Left renal pelvis (tissue), 4 donors: ENCODE results near the gene SHISA8. TPM values are rescaled to one million over a fixed set of nuclear protein-coding genes. Genes with fewer than 3 reads are reported as not detected.
"Not testable (repeated sequence)": the region's sequence is repeated elsewhere in the genome, so short reads cannot be mapped to it uniquely, and the experiment has no call there.

ENCODE experiments used
- DNase-seq, 4 donors: peaks; one replicate each; pipeline ENCODE4 v3.0.0-alpha.2; 2013; ENCODE audit warnings: low read depth in 4 of 4, low spot score in 3 of 4
- polyA plus RNA-seq, 4 donors: library from polyadenylated mRNA; unstranded; fragments of 120-200 nt; gene quantifications; one replicate each; pipeline ENCODE4 v1.2.1, GENCODE V29; 2013; ENCODE audit not compliant: insufficient read length in 4 of 4

SHISA8 gene
- polyA plus RNA-seq: 1 to 10 TPM in 1 of 4 donors, under 1 TPM in 3; 0.22 to 1.7 (median 0.46) TPM

DNA sequence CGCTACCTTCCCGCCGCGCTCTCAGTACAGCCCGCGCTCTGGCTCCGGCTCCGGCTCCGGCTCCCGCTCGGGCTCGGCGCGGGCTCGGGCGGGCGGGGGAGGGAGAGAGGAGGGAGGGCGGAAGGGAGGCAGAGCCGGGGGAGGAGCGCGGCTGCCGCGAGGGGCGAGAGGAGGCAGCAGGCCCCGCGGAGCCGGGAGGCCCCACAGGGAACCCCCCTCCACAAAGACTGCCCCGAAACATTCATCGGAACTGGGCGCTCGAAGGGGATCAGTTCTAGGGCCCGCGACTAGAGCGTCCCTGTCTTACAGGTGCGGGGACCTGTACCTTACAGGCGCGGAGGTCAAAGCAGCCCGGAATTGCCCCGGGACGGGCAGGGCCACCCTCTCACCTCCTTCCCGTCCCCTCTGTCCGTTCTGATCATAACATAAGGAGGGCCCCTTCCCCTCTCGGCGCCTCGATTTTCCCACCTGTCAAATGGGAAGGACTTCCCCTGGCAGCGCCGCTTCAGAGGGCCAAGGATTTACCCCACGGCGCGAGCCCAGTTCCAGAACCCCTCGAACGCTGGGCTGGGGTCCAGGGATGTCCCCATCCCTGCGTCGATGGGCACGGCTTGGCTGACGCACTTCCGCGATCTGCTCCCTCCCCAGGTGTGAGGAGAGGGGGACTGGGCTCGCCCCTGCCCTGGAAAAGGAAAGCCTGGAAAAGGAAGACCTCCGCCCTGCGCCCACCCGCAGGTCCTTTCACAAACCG, at the start of gene SHISA8:
SHISA8 (minus strand) TSS at position 40 of the 751 bp plus-strand sequence. CDS start 407 bp downstream, outside the sequence.
- peak in 1 of 4 donors; percentile 42 for DNase-seq

- DNase-seq: no peak
Measured at GRCh38 chr22:41964112-41964491, 49.2 kb upstream of the SHISA8 start.

- no peak for DNase-seq
Measured at GRCh38 chr22:41963453-41964111, 48.7 kb upstream of the SHISA8 start.

DNA sequence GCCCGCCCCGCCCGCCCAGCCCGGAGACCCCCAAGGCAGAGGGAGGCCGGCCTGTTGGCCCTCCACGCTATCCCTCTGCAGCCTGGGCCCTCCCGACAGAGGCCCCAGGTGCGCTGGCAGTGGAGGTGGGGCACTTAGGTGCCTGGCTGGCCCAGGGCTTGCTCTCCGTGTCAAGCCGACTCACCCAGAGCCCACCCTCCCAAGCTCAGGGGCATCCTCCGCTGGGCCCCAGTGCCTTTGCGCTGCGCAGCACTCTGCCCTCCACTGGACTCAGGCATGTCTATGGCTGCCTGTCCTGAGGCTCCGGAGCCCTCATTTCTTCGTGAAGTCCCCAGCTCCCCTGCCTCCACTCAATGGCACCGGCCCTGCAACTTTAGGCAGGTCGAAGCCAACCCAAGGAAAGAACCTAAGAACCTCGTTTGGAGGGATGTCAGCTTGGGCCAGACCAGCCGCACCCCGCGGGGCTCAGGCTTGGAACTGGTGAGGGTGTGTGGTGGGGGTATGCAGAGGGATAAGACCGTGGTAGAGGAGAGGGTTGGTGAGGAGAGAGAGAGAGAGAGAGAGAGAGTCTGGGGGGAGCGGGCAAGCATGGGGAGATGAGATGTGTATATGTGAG, 43.2 kb upstream of the SHISA8 start:
- DNase-seq: no peak

- DNase-seq: no peak
Measured at GRCh38 chr22:41952713-41953112, 37.8 kb upstream of the SHISA8 start.

GRCh38 chr22:41951898-41952474, 37.1 kb upstream of the SHISA8 start, which contains the start of gene SMIM45:
Gene SMIM45, plus strand, starts transcription at chr22:41952150.
- DNase-seq: no peak

- no peak for DNase-seq
Measured at GRCh38 chr22:41949297-41949965, 34.6 kb upstream of the SHISA8 start.

GRCh38 chr22:41948928-41949296, 34.0 kb upstream of the SHISA8 start:
- not testable (repeated sequence) for DNase-seq

GRCh38 chr22:41948142-41948541, 33.3 kb upstream of the SHISA8 start:
- no peak for DNase-seq

DNA sequence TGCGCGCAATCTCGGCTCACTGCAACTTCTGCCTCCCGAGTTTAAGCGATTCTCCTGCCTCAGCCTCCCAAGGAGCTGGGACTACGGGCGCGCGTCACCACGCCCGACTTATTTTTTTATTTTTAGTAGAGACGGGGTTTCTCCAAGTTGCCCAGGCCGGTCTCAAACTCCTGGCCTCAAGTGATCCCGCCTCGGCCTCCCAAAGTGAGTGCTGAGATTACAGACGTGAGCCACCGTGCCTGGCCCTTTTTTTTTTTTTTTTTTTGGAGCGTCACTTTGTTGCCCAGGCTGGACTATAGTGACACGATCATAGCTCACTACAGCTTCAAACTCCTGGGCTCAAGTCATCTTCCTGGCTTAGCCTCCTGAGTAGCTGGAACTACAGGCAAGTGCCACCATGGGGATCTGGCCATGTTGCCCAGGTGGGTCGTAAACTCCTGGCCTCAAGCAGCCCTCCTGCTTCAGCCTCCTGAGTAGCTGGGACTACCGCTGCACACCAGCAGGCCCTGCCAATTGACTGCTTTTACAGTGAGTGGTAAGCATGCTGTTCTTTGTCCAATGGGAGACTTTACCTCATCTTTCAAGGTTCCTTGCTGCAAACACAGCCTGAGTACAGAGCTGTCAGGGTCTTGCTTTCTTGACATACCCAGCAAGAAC, 32.7 kb upstream of the SHISA8 start:
- no peak for DNase-seq

DNA sequence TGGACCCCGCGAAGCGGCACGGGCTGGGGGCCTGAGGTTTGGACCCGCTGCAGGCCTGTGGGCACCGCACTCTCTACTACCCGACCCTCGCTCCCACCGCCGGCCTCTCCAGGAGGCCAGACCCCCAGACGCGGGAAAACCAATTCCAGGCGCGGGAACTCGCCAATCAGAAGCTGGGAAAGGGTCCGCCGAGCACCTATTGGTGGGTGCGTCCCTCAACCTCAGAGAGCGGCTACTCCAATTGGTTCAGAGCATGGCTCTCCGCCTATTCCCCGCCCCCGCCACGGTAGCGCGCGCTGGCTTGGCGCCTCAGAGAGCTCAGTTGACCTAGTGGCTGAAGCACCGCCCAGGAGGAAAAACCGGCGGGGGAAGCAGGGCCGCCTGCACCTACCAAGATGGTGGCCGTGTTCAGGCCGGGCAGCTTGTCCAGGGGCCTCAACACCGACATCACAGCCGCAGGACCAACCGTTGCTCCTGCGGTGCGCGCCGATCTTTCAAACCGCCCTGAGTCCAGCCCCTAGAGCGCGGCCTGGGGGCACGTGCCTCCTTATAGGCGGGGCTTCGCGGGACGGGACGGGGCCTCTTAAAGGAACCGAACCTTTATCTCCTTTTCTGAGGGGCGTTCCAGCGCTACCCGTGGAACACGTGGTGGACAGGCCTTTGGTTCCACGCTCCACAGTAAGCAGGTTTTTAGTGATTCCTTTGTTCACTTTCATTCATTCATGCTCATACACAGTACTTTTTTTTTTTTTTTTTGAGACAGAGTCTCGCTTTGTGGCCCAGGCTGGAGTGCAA, 32.0 kb upstream of the SHISA8 start, which contains the start of gene CENPM:
CENPM (minus strand) TSS at position 524 of the 795 bp plus-strand sequence; CDS start at position 448, 76 bp downstream.
- peak; percentile 85 to 90 (median 88) for DNase-seq

- DNase-seq: no peak
Measured at GRCh38 chr22:41943661-41944209, 28.9 kb upstream of the SHISA8 start.

GRCh38 chr22:41940832-41941765, 26.2 kb upstream of the SHISA8 start:
- DNase-seq: peak in 2 of 4 donors; percentile 52 to 54

DNA sequence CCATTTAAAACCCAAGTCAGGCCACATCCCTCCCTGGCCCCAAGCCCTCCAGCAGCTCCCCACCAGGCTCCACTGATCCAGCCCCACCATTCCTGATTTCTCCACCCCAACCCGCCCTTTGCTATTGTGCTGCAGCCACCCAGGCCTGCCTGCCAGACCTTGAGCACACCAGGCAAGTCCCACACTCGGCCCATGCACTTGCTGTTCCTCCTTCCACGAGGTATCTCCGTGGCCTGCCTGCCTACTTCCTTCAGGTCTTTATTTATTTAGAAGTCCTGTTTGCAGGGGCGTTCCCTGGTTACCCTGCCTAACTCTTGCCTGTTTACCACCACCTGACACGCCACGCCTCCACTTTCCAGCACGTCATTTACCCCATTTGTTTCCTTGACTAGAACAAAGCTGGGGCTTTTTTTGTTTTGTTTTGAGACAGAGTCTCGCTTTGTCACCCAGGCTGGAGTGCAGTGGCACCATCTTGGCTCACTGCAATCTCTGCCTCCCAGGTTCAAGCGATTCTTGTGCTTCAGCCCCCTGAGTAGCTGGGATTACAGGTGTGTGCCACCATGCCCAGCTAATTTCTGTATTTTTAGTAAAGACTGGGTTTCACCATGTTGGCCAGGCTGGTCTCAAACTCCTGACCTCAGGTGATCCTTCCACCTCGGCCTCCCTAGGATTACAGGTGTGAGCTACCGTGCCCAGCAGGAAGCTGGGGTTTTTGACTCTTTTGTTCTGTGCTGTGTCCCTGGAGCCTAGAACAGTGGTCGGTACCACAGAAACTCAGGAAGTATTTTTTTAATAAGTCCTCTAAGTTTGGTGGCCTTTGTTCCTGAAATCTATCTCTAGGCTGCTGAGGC, 25.3 kb upstream of the SHISA8 start:
- DNase-seq: no peak

DNA sequence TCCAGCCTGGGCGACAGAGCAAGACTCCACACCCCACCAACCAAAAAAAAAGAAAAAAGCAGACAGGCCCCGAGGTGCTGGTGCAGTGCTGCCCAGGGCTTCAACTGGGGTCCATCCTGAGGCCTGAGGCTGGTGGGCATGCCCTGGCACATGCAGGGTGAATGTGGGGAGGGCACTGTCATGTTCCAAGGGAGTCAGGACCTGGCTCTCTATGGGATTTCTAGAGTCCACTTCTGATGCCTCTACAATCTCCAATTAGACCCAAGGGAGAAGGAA, 22.0 kb upstream of the SHISA8 start:
- no peak for DNase-seq

- no peak for DNase-seq
Measured at GRCh38 chr22:41935509-41935908, 20.6 kb upstream of the SHISA8 start.

GRCh38 chr22:41935015-41935351, 20.1 kb upstream of the SHISA8 start:
- no peak for DNase-seq
